Adipocyte (in vitro differentiated cells): ENCODE results near the gene EBNA1BP2.

Experiments used
- DNase-seq: peaks from one replicate; pipeline ENCODE4 v3.0.0-alpha.2; 2015; ENCODE audit warnings: low read depth
- H3K27me3 ChIP-seq: replicated peaks from 2 replicates; pipeline ENCODE4 v1.7.0; 2013; ENCODE audit warnings: mild to moderate bottlenecking, low read length, moderate library complexity; ENCODE audit not compliant: control insufficient read depth, insufficient read depth
- H3K36me3 ChIP-seq: 2 replicates; pipeline ENCODE4 v1.7.0; 2013; ENCODE audit warnings: low read length, mild to moderate bottlenecking, moderate library complexity; ENCODE audit not compliant: control insufficient read depth, insufficient read depth, severe bottlenecking
- H3K4me1 ChIP-seq: 2 replicates; pipeline ENCODE4 v1.7.0; 2013; ENCODE audit warnings: mild to moderate bottlenecking, low read length, moderate library complexity; ENCODE audit not compliant: control insufficient read depth, insufficient read depth
- H3K4me3 ChIP-seq: 2 replicates; pipeline ENCODE4 v1.7.0; 2013; ENCODE audit warnings: mild to moderate bottlenecking, low read length, moderate library complexity
- H3K9ac ChIP-seq: 2 replicates; pipeline ENCODE4 v1.7.0; 2013; ENCODE audit warnings: mild to moderate bottlenecking, low read length, moderate library complexity
- H3K9me3 ChIP-seq: 2 replicates; pipeline ENCODE4 v1.7.0; 2013; ENCODE audit warnings: mild to moderate bottlenecking, low read length, moderate library complexity; ENCODE audit not compliant: control insufficient read depth

Gene EBNA1BP2

GRCh38 chr1:43203859-43204258, 31.8 kb upstream of the EBNA1BP2 start:
- Histone ChIP-seq H3K9me3 (peaks cover 8% of the 10 kb centered on the region), H3K36me3 (no peaks in the 10 kb centered on the region), H3K4me1 (peaks cover 23% of the 10 kb centered on the region), H3K27me3 (no peaks in the 10 kb centered on the region), H3K9ac (no peak overlapping the region), H3K4me3 (no peak overlapping the region)
- no peak for DNase-seq

- no peaks in the 10 kb centered on the region for H3K4me1 ChIP-seq
- no peaks in the 10 kb centered on the region for H3K36me3 ChIP-seq
- H3K9me3 ChIP-seq = peaks cover 12% of the 10 kb centered on the region
- H3K9ac ChIP-seq = no peak overlapping the region
- no peak overlapping the region for H3K4me3 ChIP-seq
- no peak for DNase-seq
- H3K27me3 ChIP-seq = peaks cover 9% of the 10 kb centered on the region
These were observed 27.1 kb upstream of the EBNA1BP2 start for GRCh38 chr1:43199093-43199726.

- Histone ChIP-seq H3K4me3 (no peak overlapping the region), H3K27me3 (peaks cover 9% of the 10 kb centered on the region), H3K4me1 (no peaks in the 10 kb centered on the region), H3K9me3 (peaks cover 6% of the 10 kb centered on the region), H3K9ac (no peak overlapping the region), H3K36me3 (no peaks in the 10 kb centered on the region)
- DNase-seq = no peak
These were observed 25.4 kb upstream of the EBNA1BP2 start for GRCh38 chr1:43197343-43198127.

GRCh38 chr1:43194509-43194908, 22.4 kb upstream of the EBNA1BP2 start:
- H3K9me3 ChIP-seq = peaks cover 10% of the 10 kb centered on the region
- no peaks in the 10 kb centered on the region for H3K36me3 ChIP-seq
- H3K4me3 ChIP-seq = no peak overlapping the region
- DNase-seq = no peak
- no peaks in the 10 kb centered on the region for H3K4me1 ChIP-seq
- peaks cover 9% of the 10 kb centered on the region for H3K27me3 ChIP-seq
- no peak overlapping the region for H3K9ac ChIP-seq

GRCh38 chr1:43188106-43188505, 16.0 kb upstream of the EBNA1BP2 start:
- Histone ChIP-seq H3K4me1 (no peaks in the 10 kb centered on the region), H3K36me3 (no peaks in the 10 kb centered on the region), H3K4me3 (no peak overlapping the region), H3K9me3 (peaks cover 4% of the 10 kb centered on the region), H3K9ac (no peak overlapping the region), H3K27me3 (peaks cover 4% of the 10 kb centered on the region)
- DNase-seq = no peak

- Histone ChIP-seq H3K9ac (no peak overlapping the region), H3K4me3 (no peak overlapping the region), H3K4me1 (no peaks in the 10 kb centered on the region), H3K36me3 (no peaks in the 10 kb centered on the region), H3K27me3 (peaks cover 4% of the 10 kb centered on the region), H3K9me3 (no peaks in the 10 kb centered on the region)
- DNase-seq = no peak
These were observed 12.9 kb upstream of the EBNA1BP2 start for GRCh38 chr1:43184995-43185394.

- Histone ChIP-seq H3K36me3 (no peaks in the 10 kb centered on the region), H3K4me3 (no peak overlapping the region), H3K9ac (no peak overlapping the region), H3K4me1 (no peaks in the 10 kb centered on the region), H3K27me3 (peaks cover 4% of the 10 kb centered on the region), H3K9me3 (no peaks in the 10 kb centered on the region)
- DNase-seq = no peak
These were observed 12.3 kb upstream of the EBNA1BP2 start for GRCh38 chr1:43184388-43184787.

- no peak for DNase-seq
- no peaks in the 10 kb centered on the region for H3K9me3 ChIP-seq
- H3K9ac ChIP-seq = no peak overlapping the region
- H3K4me3 ChIP-seq = no peak overlapping the region
- H3K27me3 ChIP-seq = peaks cover 18% of the 10 kb centered on the region
- H3K36me3 ChIP-seq = no peaks in the 10 kb centered on the region
- H3K4me1 ChIP-seq = no peaks in the 10 kb centered on the region
These were observed 5.6 kb upstream of the EBNA1BP2 start for GRCh38 chr1:43177691-43178090.

- Histone ChIP-seq H3K4me1 (peaks cover 9% of the 10 kb centered on the region), H3K27me3 (peaks cover 18% of the 10 kb centered on the region), H3K36me3 (peaks cover 5% of the 10 kb centered on the region), H3K4me3 (no peak overlapping the region), H3K9me3 (no peaks in the 10 kb centered on the region), H3K9ac (no peak overlapping the region)
- DNase-seq = no peak
These were observed 2.8 kb upstream of the EBNA1BP2 start for GRCh38 chr1:43174873-43175272.

GRCh38 chr1:43172527-43172972, 460 bp upstream of the EBNA1BP2 start:
- Histone ChIP-seq H3K9me3 (no peaks in the 10 kb centered on the region), H3K4me3 (peak overlapping the region; percentile 97), H3K27me3 (peaks cover 15% of the 10 kb centered on the region), H3K36me3 (peaks cover 28% of the 10 kb centered on the region), H3K4me1 (peaks cover 9% of the 10 kb centered on the region), H3K9ac (no peak overlapping the region)
- peak; percentile 95 for DNase-seq

- Histone ChIP-seq H3K27me3 (peaks cover 4% of the 10 kb centered on the region), H3K36me3 (peaks cover 40% of the 10 kb centered on the region), H3K4me3 (peak overlapping the region; percentile 97), H3K9ac (peak overlapping the region; percentile 89), H3K4me1 (peaks cover 9% of the 10 kb centered on the region), H3K9me3 (no peaks in the 10 kb centered on the region)
- peak; percentile 29 for DNase-seq
These were observed 696 bp downstream of the EBNA1BP2 start for GRCh38 chr1:43171312-43171875.
